Measurements from ENCODE around the gene RAD23B. TPM values are rescaled to one million over a fixed set of nuclear protein-coding genes. Genes with fewer than 3 reads are reported as not detected.

Gene RAD23B
- total and polyA plus RNA-seq, 2 of the 13 experiments (the other 11 are each of a cell fraction or from before 2014, with no cell fraction given), result 133 to 156 TPM

GRCh38 chr9:107338911-107339659, 56.0 kb downstream of the RAD23B start:
- no peak for TF ChIP-seq ZNF3 (CRISPR knock-in tag; IDR thresholded peaks at IDR 0.05)
- peak; percentile 60; the same call in 1 of the 2 replicates for TF ChIP-seq PAF1 (CRISPR knock-in tag; IDR thresholded peaks at IDR 0.05)
- peak; percentile 86 for TF ChIP-seq ZMYM3 (CRISPR knock-in tag; IDR thresholded peaks at IDR 0.05)
- TF ChIP-seq POLR2AphosphoS2 (IDR thresholded peaks at IDR 0.05; ENCODE audit: low read depth, low read length), result peak; percentile 30; the same call in 1 of the 2 replicates
- TF ChIP-seq ZNF333 (CRISPR knock-in tag; IDR thresholded peaks at IDR 0.05; ENCODE audit: borderline replicate concordance), result no peak
- peak; percentile 94 for TF ChIP-seq RBM22 (optimal IDR thresholded peaks at IDR 0.05; ENCODE audit: low read length)
- TF ChIP-seq EEA1 (CRISPR knock-in tag; IDR thresholded peaks at IDR 0.05; ENCODE audit: borderline replicate concordance), result no peak
- Histone ChIP-seq H2AFZ (ENCODE audit: low read length) (no peak overlapping the region), H3K4me1 (ENCODE audit: insufficient read depth, low read length) (peaks cover 29% of the 10 kb centered on the region), H3K36me3 (replicated peaks in 1 of 2; ENCODE audit: control insufficient read depth in 1 of 2, insufficient read depth in 2 of 2, low read length in 2 of 2) (peaks cover 4 to 11% of the 10 kb centered on the region in 2 experiments; a peak in 3 of 5 replicates), H3K79me2 (ENCODE audit: insufficient read depth, low read length) (no peaks in the 10 kb centered on the region), H3K4me3 (replicated peaks in 1 of 3; ENCODE audit: insufficient read depth in 1 of 3, low read depth in 2 of 3, low read length in 3 of 3) (no peak overlapping the region), H3K4me2 (ENCODE audit: low read depth, low read length) (no peak overlapping the region), H3K27me3 (ENCODE audit: control insufficient read depth in 1 of 2, insufficient read depth in 2 of 2, low read length in 2 of 2) (no peaks in the 10 kb centered on the region), H3K9me3 (ENCODE audit: low read length) (no peaks in the 10 kb centered on the region), H4K20me1 (ENCODE audit: insufficient read depth, low read length) (no peaks in the 10 kb centered on the region), H3K27ac (ENCODE audit: extremely low read length, insufficient read depth, low read length) (no peak overlapping the region), H3K9ac (ENCODE audit: insufficient read depth, low read depth, low read length) (no peak overlapping the region)
- BruUV-seq (replicated peaks), result no TSS peak
- DNase-seq (ENCODE audit: low spot score) (no peak), ATAC-seq (no peak), FAIRE-seq (no peak)
- WGBS (ENCODE audit: low lambda C conversion rate), result 89% methylated on average over 7 of the region's 7 CpGs
- ChIA-PET CTCF (ENCODE audit: low intra/inter-chr PET ratio, low total read pairs) (no interaction called here), POLR2A (interaction anchor here (1.6 kb wide), 1 partner anchor 56 kb away, joined by 4 read pairs; the partner anchor contains the start of gene RAD23B)
- intact Hi-C loops (cut with micrococcal nuclease; ENCODE audit: unreplicated experiment), result no loop called here
- in situ Hi-C loops (cut with HindIII; ENCODE audit: extremely low pct_ligation_motif_present, low pct_unique_long_range_greater_than_20kb), result no loop called here

Data from HepG2 (cell line).